Right lobe of liver (tissue), 6 donors: Measurements from ENCODE around the gene SGCA. TPM values are rescaled to one million over a fixed set of nuclear protein-coding genes. Genes with fewer than 3 reads are reported as not detected.

Experiments used
- ATAC-seq, 4 donors: fragments of 200-7000 bp; cut with Tn5 transposase; one replicate each; pipeline ENCODE4 v1.9.1; 2020; ENCODE audit warnings: mild to moderate bottlenecking in 4 of 4, moderate library complexity in 4 of 4
- DNase-seq, 3 donors: peaks; one replicate each; pipeline ENCODE4 v3.0.0-alpha.2; 2020
- H3K27ac ChIP-seq, 3 donors: fragments of 200-600 bp; one replicate each; pipeline ENCODE4 v1.8.0; 2022
- H3K27me3 ChIP-seq, 2 donors: fragments of 200-600 bp; one replicate each; pipeline ENCODE4 v1.8.0; 2022
- H3K36me3 ChIP-seq, 4 donors: fragments of 200-600 bp; sonication (generic) in 1 of 4; one replicate each; pipeline versions ENCODE4 v1.5.1 to v1.8.0; 2017 to 2022; ENCODE audit warnings: control low read depth in 1 of 4
- H3K4me1 ChIP-seq, 4 donors: fragments of 200-600 bp; sonication (generic) in 1 of 4; one replicate each; pipeline versions ENCODE4 v1.5.1 to v1.8.0; 2017 to 2022; ENCODE audit warnings: control low read depth in 1 of 4
- H3K4me3 ChIP-seq, 3 donors: fragments of 200-600 bp; one replicate each; pipeline ENCODE4 v1.8.0; 2022
- H3K9me3 ChIP-seq, 4 donors: fragments of 200-600 bp; sonication (generic) in 1 of 4; one replicate each; pipeline versions ENCODE4 v1.5.1 to v1.8.0; 2017 to 2022; ENCODE audit warnings: control low read depth in 1 of 4
- POLR2A ChIP-seq: fragments of 450-650 bp; IDR thresholded peaks from one replicate; pipeline ENCODE4 v1.6.1; 2017; ENCODE audit warnings: antibody characterized with exemption, mild to moderate bottlenecking
- WGBS: methylation state at CpG from one replicate; pipeline ENCODE4 v1.1.6; 2018; ENCODE audit warnings: low coverage, low lambda C conversion rate; ENCODE audit not compliant: insufficient coverage; ENCODE audit errors: missing lambda C conversion rate; 5-methylcytosine and 5-hydroxymethylcytosine counted together
- intact Hi-C, 2 donors: fragments of 100-400 bp; cut with DNase I; formaldehyde crosslinking; loops; one replicate each; pipeline versions ENCODE4 v1.11.2 to v1.14.1; 2022
- total RNA-seq, 6 experiments: library from RNA; depleted of rRNA in 2 of 6; stranded (reverse); fragments of >200 nt in 2 of 6; fragmentation: NEBNext Ultra II Directional in 3 of 6; extraction: Animal tissue kit (Norgen Biotek cat#: 25700) in 3 of 6; gene quantifications; one replicate each; pipeline versions ENCODE4 v1.1.0 to v1.2.4, GENCODE V29; 2016 to 2023
- TF ChIP-seq, protein P1 (sequence below), 4 donors: fragments of 200-600 bp in 3 of 4; fragments of 450-650 bp in 1 of 4; IDR thresholded peaks; one replicate each; pipeline versions ENCODE4 v1.5.1 to v1.8.0; 2016 to 2022; ENCODE audit warnings: antibody characterized with exemption in 4 of 4, mild to moderate bottlenecking in 2 of 4
- donor health status: DM: no; HTN: yes; CAD: no.
- donor health status: DM: no; HTN: no; CAD: no.
- donor health status: DM: no; HTN: no; CAD: no.
- donor health status: DM: no; HTN: yes; CAD: no.
- donor health status: DM: no; HTN: yes; CAD: no.

SGCA gene
- total RNA-seq, 6 experiments from 2014 or later: 0.48 to 2.8 (median 1.6) TPM

DNA sequence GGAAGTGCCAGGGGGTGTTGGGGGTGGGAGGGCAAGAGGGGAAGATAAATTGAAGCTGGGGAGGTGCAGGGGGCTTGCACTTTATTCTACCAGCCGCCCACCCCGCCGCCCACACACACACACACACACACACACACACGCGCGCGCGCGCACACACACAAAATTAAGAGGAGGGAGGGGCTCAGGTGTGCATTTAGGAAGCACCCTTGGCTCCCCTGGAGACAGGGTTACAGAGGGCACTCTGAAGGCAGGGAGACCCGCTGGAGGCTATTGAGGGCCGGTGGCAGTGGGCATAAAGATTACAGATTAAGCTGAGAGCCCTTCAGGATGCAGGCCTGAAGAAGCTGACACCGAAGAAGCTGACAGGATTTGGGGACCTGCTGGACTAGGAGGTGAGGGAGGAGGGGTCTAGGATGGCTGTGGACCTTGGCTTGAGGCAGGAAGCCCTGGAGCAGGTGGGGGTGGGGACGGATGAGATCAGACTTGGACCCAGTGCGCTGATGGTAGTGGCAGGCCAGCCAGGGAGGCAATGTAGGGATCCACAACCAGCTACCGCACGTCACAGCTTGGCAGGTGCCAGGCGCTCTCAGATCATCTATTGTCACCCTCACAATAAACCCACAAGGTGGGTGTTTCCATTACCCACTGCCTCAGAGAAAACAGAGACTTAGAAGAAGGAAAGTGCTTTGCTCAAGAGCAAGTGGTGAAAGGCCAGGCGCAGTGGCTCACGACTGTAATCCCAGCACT is 35.1 kb upstream of the SGCA start:
- no peak for DNase-seq
- intact Hi-C loops: no loop called here
- WGBS: 47% methylated on average over 12 of the region's 19 CpGs
- no peak overlapping the region for H3K27ac ChIP-seq
- TF ChIP-seq POLR2A: no peak
- TF ChIP-seq, protein P1, sequence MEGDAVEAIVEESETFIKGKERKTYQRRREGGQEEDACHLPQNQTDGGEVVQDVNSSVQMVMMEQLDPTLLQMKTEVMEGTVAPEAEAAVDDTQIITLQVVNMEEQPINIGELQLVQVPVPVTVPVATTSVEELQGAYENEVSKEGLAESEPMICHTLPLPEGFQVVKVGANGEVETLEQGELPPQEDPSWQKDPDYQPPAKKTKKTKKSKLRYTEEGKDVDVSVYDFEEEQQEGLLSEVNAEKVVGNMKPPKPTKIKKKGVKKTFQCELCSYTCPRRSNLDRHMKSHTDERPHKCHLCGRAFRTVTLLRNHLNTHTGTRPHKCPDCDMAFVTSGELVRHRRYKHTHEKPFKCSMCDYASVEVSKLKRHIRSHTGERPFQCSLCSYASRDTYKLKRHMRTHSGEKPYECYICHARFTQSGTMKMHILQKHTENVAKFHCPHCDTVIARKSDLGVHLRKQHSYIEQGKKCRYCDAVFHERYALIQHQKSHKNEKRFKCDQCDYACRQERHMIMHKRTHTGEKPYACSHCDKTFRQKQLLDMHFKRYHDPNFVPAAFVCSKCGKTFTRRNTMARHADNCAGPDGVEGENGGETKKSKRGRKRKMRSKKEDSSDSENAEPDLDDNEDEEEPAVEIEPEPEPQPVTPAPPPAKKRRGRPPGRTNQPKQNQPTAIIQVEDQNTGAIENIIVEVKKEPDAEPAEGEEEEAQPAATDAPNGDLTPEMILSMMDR (IDR thresholded peaks at IDR 0.05): no peak
- no peaks in the 10 kb centered on the region for H3K9me3 ChIP-seq
- peak in 2 of 4 donors; percentile 14 to 24 for ATAC-seq
- H3K36me3 ChIP-seq: peaks cover 0 to 7% (median 0%) of the 10 kb centered on the region in 4 donors
- H3K27me3 ChIP-seq: peaks cover 0 to 6% of the 10 kb centered on the region in 2 donors
- no peak overlapping the region for H3K4me3 ChIP-seq
- H3K4me1 ChIP-seq: peaks cover 0 to 3% (median 0%) of the 10 kb centered on the region in 4 donors

DNA sequence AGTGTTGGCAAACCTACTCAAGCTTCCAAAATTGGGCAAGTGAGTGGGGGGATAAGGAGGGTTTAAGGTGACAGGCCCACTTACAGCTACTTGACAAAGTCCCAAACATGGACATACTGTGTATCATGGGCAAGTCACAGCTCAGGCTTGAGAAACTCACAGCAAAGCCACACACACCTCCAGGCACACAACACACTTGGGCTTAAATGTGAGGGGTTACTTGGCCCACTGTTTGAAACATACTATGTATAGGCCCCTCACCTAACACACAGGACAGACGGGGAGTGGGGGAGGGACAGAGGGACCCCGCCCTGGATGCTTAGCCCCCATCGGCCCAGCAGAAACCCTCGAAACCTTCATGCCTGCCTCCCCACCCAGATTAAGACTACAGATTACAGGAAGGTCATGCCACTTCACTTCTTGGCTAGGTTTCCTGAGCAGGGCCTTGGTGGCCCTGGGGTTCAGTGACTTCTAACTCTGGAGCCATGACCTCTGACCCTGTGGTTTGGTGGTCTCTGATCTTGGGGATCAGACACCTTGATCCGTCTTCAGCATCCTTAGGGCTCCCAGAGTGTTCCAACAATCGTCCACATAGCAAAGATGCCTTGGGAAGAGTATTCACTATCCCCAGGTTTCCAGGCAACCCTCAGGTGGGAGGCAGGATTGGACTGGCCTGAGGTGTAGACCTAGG is 33.6 kb upstream of the SGCA start:
- intact Hi-C loops: no loop called here
- Histone ChIP-seq H3K4me1 (peaks cover 0 to 3% (median 0%) of the 10 kb centered on the region in 4 donors), H3K27me3 (peaks cover 0 to 6% of the 10 kb centered on the region in 2 donors), H3K4me3 (no peak overlapping the region), H3K9me3 (no peaks in the 10 kb centered on the region), H3K36me3 (peaks cover 0 to 18% (median 0%) of the 10 kb centered on the region in 4 donors), H3K27ac (no peak overlapping the region)
- TF ChIP-seq POLR2A: no peak
- TF ChIP-seq, protein P1 (IDR thresholded peaks at IDR 0.05): no peak
- DNase-seq (no peak), ATAC-seq (no peak)
- no CpG with 5 or more reads among the region's 6 CpGs for WGBS

DNA sequence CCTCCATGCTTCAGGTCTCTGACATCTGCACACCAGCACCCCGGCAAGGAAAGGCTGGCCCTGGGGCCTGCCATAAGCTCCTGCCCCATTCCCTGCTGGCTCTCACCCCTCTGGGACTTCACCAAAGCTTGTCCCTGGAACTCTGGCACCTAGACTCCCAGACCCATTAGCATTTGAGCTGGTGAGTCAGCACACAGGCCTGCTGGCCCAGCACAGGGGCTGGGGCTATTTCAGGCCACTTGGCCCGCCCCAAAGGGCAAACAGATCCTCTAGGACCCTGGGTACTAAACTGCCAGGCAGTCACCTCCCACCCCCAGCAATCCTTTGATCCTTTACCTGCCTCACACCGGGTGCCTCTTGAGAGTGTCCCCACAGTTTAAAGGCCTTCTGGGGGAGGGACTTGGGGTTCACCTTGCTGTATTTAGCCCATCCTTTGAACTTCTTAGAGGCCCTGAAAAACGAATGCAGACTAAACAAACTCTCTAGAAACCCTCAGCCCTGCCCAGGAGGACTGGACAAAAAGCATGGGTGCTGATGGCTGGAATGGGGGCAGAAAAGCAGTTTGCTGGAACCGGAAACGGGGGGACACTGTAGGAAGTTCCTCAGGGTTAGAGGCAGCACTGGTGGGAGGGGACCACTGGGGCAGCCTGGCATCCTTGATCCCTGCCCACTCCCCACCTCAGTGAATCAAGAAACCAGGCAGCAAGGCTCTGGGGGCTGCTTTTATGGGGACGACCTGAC is 32.6 kb upstream of the SGCA start:
- WGBS: 53% methylated on average over 4 of the region's 7 CpGs
- no peaks in the 10 kb centered on the region for H3K9me3 ChIP-seq
- no peak for TF ChIP-seq POLR2A
- TF ChIP-seq, protein P1 (IDR thresholded peaks at IDR 0.05): no peak
- intact Hi-C loops: no loop called here
- no peak overlapping the region for H3K27ac ChIP-seq
- H3K4me3 ChIP-seq: no peak overlapping the region
- H3K4me1 ChIP-seq: peaks cover 0 to 3% (median 0%) of the 10 kb centered on the region in 4 donors
- peak in 1 of 3 donors; percentile 62 for DNase-seq
- ATAC-seq: peak; percentile 13 to 52 (median 45)
- peaks cover 0 to 26% (median 1%) of the 10 kb centered on the region in 4 donors for H3K36me3 ChIP-seq
- peaks cover 0 to 6% of the 10 kb centered on the region in 2 donors for H3K27me3 ChIP-seq

DNA sequence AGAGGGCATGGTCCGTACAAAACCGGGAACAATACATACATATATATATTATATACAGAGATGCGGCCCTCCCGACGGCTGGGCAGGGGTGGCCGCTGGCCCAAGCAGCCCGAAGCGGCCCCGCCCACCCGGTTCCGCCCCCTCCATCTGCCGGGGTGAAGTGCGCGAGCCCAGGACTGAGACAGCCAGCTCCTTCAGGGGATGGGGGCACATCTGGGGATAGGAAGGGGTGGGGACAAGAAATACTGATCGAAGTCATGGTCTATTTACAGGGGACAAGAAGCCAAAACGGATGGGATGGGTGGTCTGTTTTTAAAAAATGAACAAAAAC is 32.1 kb upstream of the SGCA start:
- peaks cover 0 to 31% (median 6%) of the 10 kb centered on the region in 4 donors for H3K36me3 ChIP-seq
- H3K4me1 ChIP-seq: peaks cover 0 to 3% (median 0%) of the 10 kb centered on the region in 4 donors
- H3K27me3 ChIP-seq: peaks cover 0 to 6% of the 10 kb centered on the region in 2 donors
- H3K9me3 ChIP-seq: no peaks in the 10 kb centered on the region
- TF ChIP-seq, protein P1 (IDR thresholded peaks at IDR 0.05): no peak
- no peak for TF ChIP-seq POLR2A
- no peak for ATAC-seq
- 34% methylated on average over 8 of the region's 16 CpGs for WGBS
- H3K4me3 ChIP-seq: no peak overlapping the region
- intact Hi-C loops: no loop called here
- H3K27ac ChIP-seq: no peak overlapping the region
- DNase-seq: no peak
